Epithelial cell of proximal tubule (primary cell): ENCODE results near the gene UBE2K. TPM values are rescaled to one million over a fixed set of nuclear protein-coding genes. Genes with fewer than 3 reads are reported as not detected.
A peak's percentile ranks its signal among the peaks of the same experiment; 100 is the strongest.

ENCODE experiments used
- DNase-seq: peaks from one replicate; pipeline ENCODE4 v3.0.0-alpha.2; 2011; ENCODE audit warnings: low read depth
- H3K4me3 ChIP-seq: 2 replicates; pipeline ENCODE4 v1.5.1; 2011; ENCODE audit warnings: low read depth, mild to moderate bottlenecking, low read length
- total RNA-seq: library from RNA; depleted of rRNA; stranded (reverse); fragments of >200 nt; gene quantifications from 2 replicates; pipeline ENCODE4 v1.2.3, GENCODE V29; 2015
- TF ChIP-seq, protein P1 (sequence below): conservative IDR thresholded peaks from 2 replicates; pipeline ENCODE4 v1.5.1; 2012; ENCODE audit warnings: low read depth, mild to moderate bottlenecking, low read length

The UBE2K gene
- total RNA-seq, 1 donor from 2014 or later, result 26.1 TPM

DNA sequence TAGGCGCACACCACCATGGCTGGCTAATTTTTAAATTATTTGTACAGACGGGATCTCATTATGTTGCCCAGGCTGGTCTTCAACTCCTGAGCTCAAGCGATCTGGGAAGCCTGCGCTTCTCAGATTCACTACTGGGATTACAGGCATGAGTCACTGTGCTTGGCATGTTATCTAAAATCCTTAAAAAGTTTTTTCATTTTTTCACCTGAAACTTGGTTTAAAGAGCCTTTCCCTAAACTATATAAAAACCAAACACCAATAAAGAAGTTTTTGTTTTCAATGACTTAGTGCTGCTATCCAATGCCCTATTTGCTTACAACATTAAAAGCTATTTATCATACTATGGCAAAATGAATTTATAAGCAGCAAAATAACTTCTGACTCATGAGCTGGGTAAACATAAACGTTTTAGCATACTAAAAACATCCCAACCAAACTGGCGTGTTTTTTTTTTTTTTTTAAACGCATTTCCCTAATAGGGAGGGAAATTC lies 127.8 kb downstream of the UBE2K start:
- TF ChIP-seq, protein P1, sequence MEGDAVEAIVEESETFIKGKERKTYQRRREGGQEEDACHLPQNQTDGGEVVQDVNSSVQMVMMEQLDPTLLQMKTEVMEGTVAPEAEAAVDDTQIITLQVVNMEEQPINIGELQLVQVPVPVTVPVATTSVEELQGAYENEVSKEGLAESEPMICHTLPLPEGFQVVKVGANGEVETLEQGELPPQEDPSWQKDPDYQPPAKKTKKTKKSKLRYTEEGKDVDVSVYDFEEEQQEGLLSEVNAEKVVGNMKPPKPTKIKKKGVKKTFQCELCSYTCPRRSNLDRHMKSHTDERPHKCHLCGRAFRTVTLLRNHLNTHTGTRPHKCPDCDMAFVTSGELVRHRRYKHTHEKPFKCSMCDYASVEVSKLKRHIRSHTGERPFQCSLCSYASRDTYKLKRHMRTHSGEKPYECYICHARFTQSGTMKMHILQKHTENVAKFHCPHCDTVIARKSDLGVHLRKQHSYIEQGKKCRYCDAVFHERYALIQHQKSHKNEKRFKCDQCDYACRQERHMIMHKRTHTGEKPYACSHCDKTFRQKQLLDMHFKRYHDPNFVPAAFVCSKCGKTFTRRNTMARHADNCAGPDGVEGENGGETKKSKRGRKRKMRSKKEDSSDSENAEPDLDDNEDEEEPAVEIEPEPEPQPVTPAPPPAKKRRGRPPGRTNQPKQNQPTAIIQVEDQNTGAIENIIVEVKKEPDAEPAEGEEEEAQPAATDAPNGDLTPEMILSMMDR, result no peak
- DNase-seq, result no peak
- H3K4me3 ChIP-seq, result peak overlapping the region; percentile 15

Other genes starting within 250 kb of the UBE2K start
- 3,007 and 3,128 TPM in 2 replicates for gene RPL9, start 239.2 kb upstream of the UBE2K start, total RNA-seq
- 10.9 and 13.5 TPM in 2 replicates for gene LIAS, start 239.1 kb upstream of the UBE2K start, total RNA-seq
- 60.9 and 97.4 TPM in 2 replicates for gene UGDH, start 170.7 kb upstream of the UBE2K start, total RNA-seq
- 11.9 and 13.1 TPM in 2 replicates for gene SMIM14, start 59.3 kb upstream of the UBE2K start, total RNA-seq